Posterior cingulate gyrus (tissue), 11 donors: Measurements from ENCODE around the gene DNAJC7.
"Not testable (repeated sequence)": the region's sequence is repeated elsewhere in the genome, so short reads cannot be mapped to it uniquely, and the experiment has no call there.

Experiments
- DNase-seq, 10 donors: peaks; one replicate each; pipeline versions ENCODE4 v3.0.0 to v3.0.0-alpha.2; 2020 to 2021; ENCODE audit warnings: mixed read lengths in 3 of 10
- intact Hi-C: fragments of 100-400 bp; cut with DNase I; formaldehyde crosslinking; loops from one replicate; pipeline ENCODE4 v1.15.1; 2023

DNAJC7 gene

DNA sequence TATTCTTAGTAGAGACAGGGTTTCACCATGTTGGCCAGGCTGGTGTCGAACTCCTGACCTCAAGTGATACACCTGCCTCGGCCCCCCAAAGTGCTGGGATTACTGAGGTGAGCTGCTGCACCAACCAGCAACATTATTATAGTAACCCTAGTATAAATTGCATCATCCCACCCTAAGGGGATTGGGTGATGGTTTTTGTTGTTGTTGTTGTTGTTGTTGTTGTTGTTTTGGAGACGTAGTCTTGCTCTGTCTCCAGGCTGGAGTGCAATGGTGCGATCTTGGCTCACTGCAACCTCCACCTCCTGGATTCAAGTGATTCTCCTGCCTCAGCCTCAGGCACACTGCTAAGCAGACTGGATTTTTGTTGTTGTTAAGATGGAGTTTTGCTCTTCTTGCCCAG lies 85.5 kb downstream of the DNAJC7 start:
- intact Hi-C loops, result not testable (repeated sequence)

GRCh38 chr17:41930833-41931156 lies 86.4 kb downstream of the DNAJC7 start:
- DNase-seq, intact Hi-C loops: not testable (repeated sequence)

More for the DNA sequence above, 85.5 kb downstream of the DNAJC7 start:
- not testable (repeated sequence) for DNase-seq

DNA sequence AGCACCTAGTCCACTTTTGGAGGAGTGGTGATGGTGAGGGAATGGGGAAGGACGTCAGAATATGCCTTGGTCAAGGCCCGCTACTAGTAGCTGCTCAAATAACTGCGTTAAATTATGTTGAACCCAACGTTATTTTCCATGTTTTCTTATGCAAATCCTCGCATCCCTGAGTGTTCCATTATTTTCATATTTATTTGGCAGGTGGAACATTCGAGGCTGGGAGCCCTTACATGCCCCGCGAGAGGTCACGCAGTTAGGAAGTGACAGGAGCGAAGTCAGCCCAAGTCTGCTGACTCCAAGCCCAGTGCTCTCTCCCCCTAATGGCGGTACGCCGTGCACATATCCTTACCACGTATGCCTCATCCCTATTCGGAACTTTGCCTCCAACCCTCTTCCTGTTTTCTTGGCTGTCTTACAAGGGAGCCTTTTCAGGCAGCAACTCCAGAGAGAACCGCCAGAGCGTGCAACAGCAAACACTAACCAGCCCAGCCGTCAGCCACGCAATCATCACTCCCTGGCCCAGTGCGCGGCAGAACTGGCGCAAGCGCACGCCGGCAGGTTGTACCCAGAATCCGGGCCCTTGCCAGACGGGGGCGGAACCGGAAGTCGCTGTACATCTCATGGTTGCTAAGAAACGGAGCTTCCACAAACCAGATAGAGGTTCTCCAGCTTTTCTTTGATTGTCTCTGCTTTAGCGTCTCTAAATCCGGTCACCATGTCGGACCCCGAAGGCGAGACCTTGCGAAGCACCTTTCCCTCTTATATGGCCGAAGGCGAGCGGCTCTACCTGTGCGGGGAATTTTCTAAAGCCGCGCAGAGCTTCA lies 87.0 kb downstream of the DNAJC7 start, which contains the start of gene ODAD4:
TSS of gene ODAD4 (plus strand) at position 609 of the 824 bp plus-strand sequence. CDS start at position 716, 107 bp downstream.
- intact Hi-C loops, result no loop called here
- DNase-seq, result peak; percentile 94 to 99 (median 96)

DNA sequence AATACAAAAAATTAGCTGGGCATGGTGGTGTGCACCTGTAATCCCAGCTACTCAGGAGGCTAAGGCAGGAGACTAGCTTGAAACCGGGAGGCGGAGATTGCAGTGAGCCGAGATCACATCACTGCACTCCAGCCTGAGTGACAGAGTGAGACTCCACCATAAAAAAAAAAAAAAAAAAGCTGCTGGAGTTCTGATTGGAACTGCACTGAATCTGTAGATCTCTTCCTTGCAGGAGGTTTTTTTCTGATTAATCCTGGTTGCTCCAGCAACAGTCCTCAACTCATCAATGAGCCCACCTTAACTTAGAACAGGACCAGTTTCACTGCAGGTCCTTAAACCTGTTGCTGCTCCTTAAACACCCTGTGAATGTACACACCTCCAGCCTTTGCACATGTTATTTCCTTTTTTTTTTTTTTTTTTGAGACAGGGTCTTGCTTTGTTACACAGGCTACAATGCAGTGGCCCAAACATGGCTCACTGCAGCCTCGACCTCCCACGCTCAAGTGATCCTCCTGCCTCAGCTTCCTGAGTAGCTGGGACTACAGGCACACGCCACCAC lies 88.5 kb downstream of the DNAJC7 start:
- peak in 1 of 10 donors; percentile 32 for DNase-seq
- intact Hi-C loops, result no loop called here
